Adrenal gland (tissue), 12 donors: ENCODE measurements around the gene SNN. TPM values are rescaled to one million over a fixed set of nuclear protein-coding genes. Genes with fewer than 3 reads are reported as not detected.

Source experiments
- DNase-seq, 7 donors: peaks; one replicate each; pipeline ENCODE4 v3.0.0-alpha.2; 2019 to 2020
- H3K27ac ChIP-seq, 5 donors: fragments of 200-600 bp; sonication (generic) in 4 of 5; 1 replicate in 3 of 5; 2 replicates in 2 of 5; pipeline versions ENCODE4 v1.5.1 to v1.8.0; 2016 to 2020; ENCODE audit warnings: mild to moderate bottlenecking in 1 of 5
- H3K27me3 ChIP-seq: fragments of 200-600 bp; 2 replicates; pipeline ENCODE4 v1.8.0; 2021
- H3K36me3 ChIP-seq, 2 donors: fragments of 200-600 bp; replicated peaks in 1 of 2; 1 replicate in 1 of 2; 2 replicates in 1 of 2; pipeline versions ENCODE4 v1.5.1 to v1.8.0; 2018 to 2022
- H3K4me1 ChIP-seq, 2 donors: fragments of 200-600 bp; replicated peaks in 1 of 2; 1 replicate in 1 of 2; 2 replicates in 1 of 2; pipeline versions ENCODE4 v1.5.1 to v1.8.0; 2018 to 2021
- H3K4me3 ChIP-seq, 4 donors: fragments of 200-600 bp; sonication (generic) in 3 of 4; one replicate each; pipeline ENCODE4 v1.5.1; 2016 to 2018
- H3K9me3 ChIP-seq, 3 donors: fragments of 200-600 bp; sonication (generic) in 1 of 3; replicated peaks in 1 of 3; 1 replicate in 2 of 3; 2 replicates in 1 of 3; pipeline versions ENCODE4 v1.5.1 to v1.8.0; 2016 to 2021
- POLR2A ChIP-seq, 2 donors: fragments of 450-650 bp; IDR thresholded peaks; one replicate each; pipeline ENCODE4 v1.6.1; 2017; ENCODE audit warnings: antibody characterized with exemption in 2 of 2, mild to moderate bottlenecking in 2 of 2, moderate library complexity in 1 of 2
- WGBS, 4 donors: extraction: QIAGEN DNeasy Blood & Tissue Kit in 2 of 4; methylation state at CpG; one replicate each; pipeline versions ENCODE4 v1.1.5 to v1.1.7; 2013 to 2017; 5-methylcytosine and 5-hydroxymethylcytosine counted together
- intact Hi-C, 2 donors: fragments of 100-400 bp; cut with DNase I; formaldehyde crosslinking; loops; one replicate each; pipeline versions ENCODE4 v1.14.1 to v1.15.0; 2022 to 2023
- polyA plus RNA-seq, 3 donors: library from polyadenylated mRNA; stranded (reverse); fragments of 200-250 nt in 2 of 3; fragments of 350-450 nt in 1 of 3; fragmentation: Illumina TruSeq in 1 of 3; extraction: RNeasy Lipid Tissue Mini Kit (QIAGEN cat#74804) in 1 of 3; gene quantifications; one replicate each; pipeline ENCODE4 v1.2.3, GENCODE V29; 2013 to 2014
- total RNA-seq, 9 donors: library from RNA; depleted of rRNA in 4 of 9; stranded (reverse); fragments of >200 nt in 4 of 9; fragments of 120-200 nt in 1 of 9; fragmentation: NEBNext Ultra II Directional in 1 of 9; extraction: Animal tissue kit (Norgen Biotek cat#: 25700) in 1 of 9; gene quantifications; one replicate each; pipeline versions ENCODE4 v1.1.0 to v1.2.4, GENCODE V29; 2013 to 2023
- TF ChIP-seq, protein P1 (sequence below), 6 experiments: fragments of 450-650 bp in 4 of 6; fragments of 200-600 bp in 2 of 6; sonication (generic) in 1 of 6; IDR thresholded peaks; 1 replicate in 5 of 6; 2 replicates in 1 of 6; pipeline versions ENCODE4 v1.5.1 to v1.8.0; 2016 to 2021; ENCODE audit warnings: antibody characterized with exemption in 6 of 6, mild to moderate bottlenecking in 2 of 6, moderate library complexity in 1 of 6
- donor health status: healthy with polysubstance abuse.
- donor health status: Bipolar disorder and iron deficiency.
- donor health status: DM: yes; HTN: yes; CAD: no.
- donor health status: DM: no; HTN: no; CAD: no.
- donor health status: DM: no; HTN: no; CAD: no.
- donor health status: DM: yes; HTN: yes; CAD: no.

The SNN gene
- total and polyA plus RNA-seq, 12 donors, result 10.5 to 94.7 (median 39.3) TPM

DNA sequence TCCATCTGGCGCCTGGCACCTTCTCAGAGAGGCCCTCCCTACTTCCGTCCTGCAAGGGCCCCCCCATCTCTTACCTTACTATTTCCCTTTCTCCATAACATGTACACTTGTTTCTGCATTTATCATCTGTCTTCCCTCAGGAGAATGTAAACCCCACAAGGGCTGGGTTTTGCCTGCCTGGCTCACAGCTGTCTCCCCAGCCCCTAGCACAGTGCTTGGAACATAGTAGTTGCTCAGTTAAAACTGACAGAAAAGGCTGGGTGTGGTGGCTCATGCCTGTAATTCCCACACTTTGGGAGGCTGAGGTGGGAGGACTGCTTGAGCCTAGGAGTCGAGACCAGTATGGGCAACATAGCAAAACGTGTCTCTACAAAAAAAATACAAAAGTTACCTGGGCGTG is 5.7 kb upstream of the SNN start:
- WGBS, 4 donors, result 87 to 92% (median 88%) methylated on average over 5 of the region's 5 CpGs
- Histone ChIP-seq H3K27ac (no peak overlapping the region), H3K4me3 (no peak overlapping the region), H3K27me3 (no peaks in the 10 kb centered on the region), H3K9me3 (no peaks in the 10 kb centered on the region), H3K4me1 (no peaks in the 10 kb centered on the region), H3K36me3 (no peaks in the 10 kb centered on the region)
- no peak for TF ChIP-seq POLR2A (IDR thresholded peaks at IDR 0.05)
- TF ChIP-seq, protein P1, sequence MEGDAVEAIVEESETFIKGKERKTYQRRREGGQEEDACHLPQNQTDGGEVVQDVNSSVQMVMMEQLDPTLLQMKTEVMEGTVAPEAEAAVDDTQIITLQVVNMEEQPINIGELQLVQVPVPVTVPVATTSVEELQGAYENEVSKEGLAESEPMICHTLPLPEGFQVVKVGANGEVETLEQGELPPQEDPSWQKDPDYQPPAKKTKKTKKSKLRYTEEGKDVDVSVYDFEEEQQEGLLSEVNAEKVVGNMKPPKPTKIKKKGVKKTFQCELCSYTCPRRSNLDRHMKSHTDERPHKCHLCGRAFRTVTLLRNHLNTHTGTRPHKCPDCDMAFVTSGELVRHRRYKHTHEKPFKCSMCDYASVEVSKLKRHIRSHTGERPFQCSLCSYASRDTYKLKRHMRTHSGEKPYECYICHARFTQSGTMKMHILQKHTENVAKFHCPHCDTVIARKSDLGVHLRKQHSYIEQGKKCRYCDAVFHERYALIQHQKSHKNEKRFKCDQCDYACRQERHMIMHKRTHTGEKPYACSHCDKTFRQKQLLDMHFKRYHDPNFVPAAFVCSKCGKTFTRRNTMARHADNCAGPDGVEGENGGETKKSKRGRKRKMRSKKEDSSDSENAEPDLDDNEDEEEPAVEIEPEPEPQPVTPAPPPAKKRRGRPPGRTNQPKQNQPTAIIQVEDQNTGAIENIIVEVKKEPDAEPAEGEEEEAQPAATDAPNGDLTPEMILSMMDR (IDR thresholded peaks at IDR 0.05), result no peak
- intact Hi-C loops, result no loop called here
- DNase-seq, result no peak

DNA sequence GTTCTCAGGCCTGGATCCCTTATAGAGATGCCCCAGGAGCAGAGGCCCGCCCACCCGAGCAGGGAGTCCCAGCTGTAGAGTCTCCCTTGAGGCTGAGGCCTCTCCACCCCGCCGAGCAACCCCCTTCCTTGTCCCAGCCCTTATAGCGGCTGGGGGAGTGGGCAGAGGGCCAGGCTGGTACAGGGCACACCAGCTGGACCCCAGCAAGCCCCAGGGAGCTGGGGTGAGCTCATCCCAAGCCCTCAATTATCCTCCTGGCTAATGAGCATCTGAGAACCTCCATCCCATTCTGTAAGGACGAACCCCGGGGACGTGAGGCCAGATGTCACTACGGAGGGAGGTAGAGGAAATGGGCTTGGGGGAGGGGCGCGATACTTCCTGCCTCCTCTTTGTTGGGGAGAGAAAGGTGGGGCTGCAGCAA is 3.2 kb upstream of the SNN start:
- Histone ChIP-seq H3K27ac (no peak overlapping the region), H3K4me1 (peaks cover 10 to 15% of the 10 kb centered on the region in 2 donors), H3K36me3 (no peaks in the 10 kb centered on the region), H3K9me3 (no peaks in the 10 kb centered on the region), H3K27me3 (no peaks in the 10 kb centered on the region), H3K4me3 (no peak overlapping the region)
- DNase-seq, result no peak
- 44 to 83% (median 60%) methylated on average over 6 to 11 of the region's 11 CpGs for WGBS, 4 donors
- intact Hi-C loops, result no loop called here
- TF ChIP-seq, protein P1 (IDR thresholded peaks at IDR 0.05), result no peak
- no peak for TF ChIP-seq POLR2A (IDR thresholded peaks at IDR 0.05)

DNA sequence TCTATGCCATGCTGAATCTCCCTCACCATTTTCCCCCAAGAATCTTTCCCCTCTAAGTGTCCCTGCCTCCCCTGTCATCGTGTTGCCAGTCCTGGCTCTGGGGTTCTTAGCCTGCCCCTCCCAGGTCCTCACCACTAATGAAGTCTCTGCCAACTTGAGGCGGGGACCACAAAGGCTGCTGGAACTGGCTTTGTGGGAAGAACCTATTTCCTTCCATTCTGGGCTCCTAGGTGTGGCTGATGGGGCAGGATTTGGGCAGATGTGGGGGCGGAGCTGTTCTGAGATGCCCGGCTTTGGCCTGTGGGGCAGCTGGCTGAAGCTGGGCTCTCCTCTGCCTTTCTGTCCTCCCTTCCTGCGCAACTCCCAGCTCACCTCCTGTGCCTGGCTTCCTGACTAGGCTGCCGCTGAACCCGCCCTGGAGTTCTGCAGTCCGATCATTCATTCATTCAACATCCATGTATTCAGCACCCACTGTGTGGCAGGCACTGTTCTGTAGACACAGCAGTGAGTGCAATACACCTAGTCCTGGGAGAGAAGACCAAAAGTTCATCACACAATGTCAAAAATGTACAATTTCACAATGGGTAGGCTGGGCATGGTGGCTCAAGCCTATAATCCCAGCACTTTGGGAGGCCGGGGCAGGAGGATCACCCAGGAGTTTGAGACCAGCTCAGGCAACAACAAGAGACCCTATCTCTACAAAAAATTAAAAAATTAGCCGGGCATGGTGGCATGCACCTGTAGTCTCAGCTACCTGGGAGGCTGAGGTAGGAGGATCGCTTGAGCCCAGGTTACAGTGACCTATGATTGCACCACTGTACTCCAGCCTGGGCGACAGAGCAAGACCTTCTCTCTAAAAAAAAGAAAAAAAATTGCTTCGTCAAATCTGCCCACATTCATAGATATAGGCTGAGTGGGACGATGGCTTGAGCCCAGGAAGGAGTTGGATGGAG is 1.9 kb upstream of the SNN start:
- 86 to 89% (median 88%) methylated on average over 13 to 14 of the region's 14 CpGs for WGBS, 4 donors
- peaks cover 16 to 24% of the 10 kb centered on the region in 2 donors for H3K4me1 ChIP-seq
- H3K27me3 ChIP-seq, result no peaks in the 10 kb centered on the region
- TF ChIP-seq, protein P1 (IDR thresholded peaks at IDR 0.05), result no peak
- H3K27ac ChIP-seq, result no peak overlapping the region
- H3K36me3 ChIP-seq, result no peaks in the 10 kb centered on the region
- H3K4me3 ChIP-seq, result no peak overlapping the region
- intact Hi-C loops, result no loop called here
- H3K9me3 ChIP-seq, result no peaks in the 10 kb centered on the region
- DNase-seq, result no peak

DNA sequence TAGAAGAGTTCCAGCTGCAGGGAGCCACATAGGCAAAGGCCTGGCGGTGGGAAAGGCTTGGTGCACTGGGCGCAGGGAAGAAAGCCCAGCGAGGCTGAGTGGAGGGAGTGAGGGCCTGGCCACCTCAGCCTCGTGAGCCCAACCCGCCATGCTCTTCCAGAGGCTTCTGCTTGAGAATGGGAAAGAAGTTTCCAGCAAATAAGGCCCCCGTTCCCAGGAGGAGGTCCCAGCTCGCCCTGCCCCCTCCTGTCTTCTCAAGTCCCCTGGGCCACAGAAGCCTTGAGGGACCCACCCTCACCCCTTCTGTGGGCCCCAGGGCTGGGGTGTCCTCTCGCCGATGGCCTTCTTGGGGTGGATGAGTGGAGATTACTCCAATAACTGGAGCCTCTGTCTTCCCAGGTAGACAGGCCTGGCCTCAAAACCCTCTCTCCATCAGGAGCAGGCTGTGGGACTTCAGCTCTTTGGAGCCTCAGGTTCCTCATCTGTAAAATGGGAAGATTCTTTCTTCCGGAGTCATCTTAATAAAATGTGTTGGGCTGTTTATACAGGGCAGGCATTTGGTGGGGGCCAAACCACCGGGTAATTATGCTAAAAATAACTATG is 933 bp upstream of the SNN start:
- Histone ChIP-seq H3K4me3 (peak overlapping the region in 1 of 4 donors; percentile 65), H3K9me3 (no peaks in the 10 kb centered on the region), H3K27ac (no peak overlapping the region), H3K27me3 (no peaks in the 10 kb centered on the region), H3K36me3 (no peaks in the 10 kb centered on the region), H3K4me1 (peaks cover 19 to 30% of the 10 kb centered on the region in 2 donors)
- TF ChIP-seq, protein P1 (IDR thresholded peaks at IDR 0.05), result no peak
- no peak for TF ChIP-seq POLR2A (IDR thresholded peaks at IDR 0.05)
- 85 to 91% (median 89%) methylated on average over 9 to 11 of the region's 11 CpGs for WGBS, 4 donors
- no peak for DNase-seq
- intact Hi-C loops, result no loop called here
